Hypothalamus (tissue), 51 donors: ENCODE measurements around the gene EMID1.

Experiments
- DNase-seq, 51 donors: peaks; one replicate each; lab custom pipeline; 2025; lab: John Stamatoyannopoulos, UW

EMID1 gene

GRCh38 chr22:29194184-29194583 is 11.5 kb upstream of the EMID1 start:
- DNase-seq = no peak

GRCh38 chr22:29195118-29195963 is 10.4 kb upstream of the EMID1 start:
- DNase-seq = no peak

- DNase-seq = no peak
Measured at GRCh38 chr22:29195964-29196666, 9.6 kb upstream of the EMID1 start.

GRCh38 chr22:29197096-29197495 is 8.6 kb upstream of the EMID1 start:
- no peak for DNase-seq

GRCh38 chr22:29198240-29198639 is 7.5 kb upstream of the EMID1 start:
- no peak for DNase-seq

GRCh38 chr22:29199702-29200400 is 5.8 kb upstream of the EMID1 start:
- DNase-seq = no peak

GRCh38 chr22:29200901-29201300 is 4.8 kb upstream of the EMID1 start:
- DNase-seq = no peak

GRCh38 chr22:29201782-29202181 is 3.9 kb upstream of the EMID1 start:
- no peak for DNase-seq

- peak in 16 of 51 donors; percentile 13 to 45 (median 31) for DNase-seq
Measured at GRCh38 chr22:29202212-29203192, 3.2 kb upstream of the EMID1 start.

- DNase-seq = no peak
Measured at GRCh38 chr22:29203488-29204454, 1.9 kb upstream of the EMID1 start.

- DNase-seq = no peak
Measured at GRCh38 chr22:29204455-29205183, 1.1 kb upstream of the EMID1 start.

- no peak for DNase-seq
Measured at GRCh38 chr22:29205252-29205593, 473 bp upstream of the EMID1 start.

GRCh38 chr22:29206372-29207242 is 911 bp downstream of the EMID1 start:
- DNase-seq = no peak

GRCh38 chr22:29207243-29207550 is 1.5 kb downstream of the EMID1 start:
- DNase-seq = no peak

- DNase-seq = no peak
Measured at GRCh38 chr22:29207562-29208501, 2.1 kb downstream of the EMID1 start.

GRCh38 chr22:29208502-29208862 is 2.8 kb downstream of the EMID1 start:
- DNase-seq = no peak
